ENCODE data around the gene VNN1.

DNA sequence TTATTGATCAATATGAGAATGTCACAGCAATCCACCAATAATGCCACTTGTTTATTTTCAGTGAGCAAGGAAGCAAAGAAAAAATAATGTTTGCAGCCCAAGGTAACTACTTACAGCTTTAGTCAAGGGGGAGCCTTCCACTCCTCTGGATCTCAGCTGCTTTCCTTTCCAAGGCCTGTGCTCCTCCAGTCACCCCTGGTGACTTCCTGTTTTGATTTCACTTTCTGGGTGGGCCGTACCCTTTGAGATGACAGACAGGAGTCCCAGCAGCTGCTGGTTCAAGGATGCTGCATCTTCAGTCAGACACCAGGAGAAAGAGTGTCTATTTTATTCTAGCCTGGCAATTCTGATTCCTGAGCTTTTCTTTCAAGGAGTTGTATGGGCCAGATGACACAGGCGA lies 49.4 kb upstream of the VNN1 start:
- TF ChIP-seq, protein P1, sequence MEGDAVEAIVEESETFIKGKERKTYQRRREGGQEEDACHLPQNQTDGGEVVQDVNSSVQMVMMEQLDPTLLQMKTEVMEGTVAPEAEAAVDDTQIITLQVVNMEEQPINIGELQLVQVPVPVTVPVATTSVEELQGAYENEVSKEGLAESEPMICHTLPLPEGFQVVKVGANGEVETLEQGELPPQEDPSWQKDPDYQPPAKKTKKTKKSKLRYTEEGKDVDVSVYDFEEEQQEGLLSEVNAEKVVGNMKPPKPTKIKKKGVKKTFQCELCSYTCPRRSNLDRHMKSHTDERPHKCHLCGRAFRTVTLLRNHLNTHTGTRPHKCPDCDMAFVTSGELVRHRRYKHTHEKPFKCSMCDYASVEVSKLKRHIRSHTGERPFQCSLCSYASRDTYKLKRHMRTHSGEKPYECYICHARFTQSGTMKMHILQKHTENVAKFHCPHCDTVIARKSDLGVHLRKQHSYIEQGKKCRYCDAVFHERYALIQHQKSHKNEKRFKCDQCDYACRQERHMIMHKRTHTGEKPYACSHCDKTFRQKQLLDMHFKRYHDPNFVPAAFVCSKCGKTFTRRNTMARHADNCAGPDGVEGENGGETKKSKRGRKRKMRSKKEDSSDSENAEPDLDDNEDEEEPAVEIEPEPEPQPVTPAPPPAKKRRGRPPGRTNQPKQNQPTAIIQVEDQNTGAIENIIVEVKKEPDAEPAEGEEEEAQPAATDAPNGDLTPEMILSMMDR (conservative IDR thresholded peaks at IDR 0.05), result no peak
- no peak for TF ChIP-seq EZH2 (IDR thresholded peaks at IDR 0.05; ENCODE audit: low read depth)
